ENCODE data around the gene ABCC11. TPM values are rescaled to one million over a fixed set of nuclear protein-coding genes. Genes with fewer than 3 reads are reported as not detected.
A peak's percentile ranks its signal among the peaks of the same experiment; 100 is the strongest.

The ABCC11 gene
- total and polyA plus RNA-seq, 8 donors: 0.03 to 0.73 TPM; not detected in 6

DNA sequence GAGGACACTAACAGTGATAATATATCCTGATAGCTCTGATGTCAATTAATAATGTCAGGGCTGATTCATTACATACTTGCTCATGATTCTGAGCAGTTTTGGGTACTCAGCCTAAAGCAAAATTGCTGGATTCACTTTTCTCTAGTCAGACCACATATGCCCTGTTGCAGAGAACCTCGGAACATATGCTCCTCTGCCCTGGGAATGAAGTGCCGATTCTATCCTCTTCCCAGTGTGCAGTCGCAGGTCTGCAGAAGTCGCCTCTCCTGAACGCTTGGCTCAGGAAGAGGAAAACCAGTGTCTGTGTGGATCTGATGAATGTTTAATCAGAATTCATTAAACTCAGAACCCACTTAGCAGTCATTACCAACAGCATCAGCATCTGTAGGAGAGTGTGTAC lies 126.1 kb downstream of the ABCC11 start:
- intact Hi-C loops (cut with DNase I; ENCODE audit: low total_unique reads): no loop called here
- Histone ChIP-seq H3K27me3 (no peaks in the 10 kb centered on the region), H3K4me1 (no peaks in the 10 kb centered on the region), H3K9me3 (no peaks in the 10 kb centered on the region), H3K4me3 (no peak overlapping the region), H3K27ac (no peak overlapping the region), H3K36me3 (no peaks in the 10 kb centered on the region)
- TF ChIP-seq CTCF (IDR thresholded peaks at IDR 0.05): no peak
- no peak for TF ChIP-seq EP300 (IDR thresholded peaks at IDR 0.05)
- no peak for TF ChIP-seq POLR2AphosphoS5 (IDR thresholded peaks at IDR 0.05)
- TF ChIP-seq POLR2A (IDR thresholded peaks at IDR 0.05): no peak
- no peak for DNase-seq
- WGBS, 5 donors: 89 to 96% (median 94%) methylated on average over 5 of the region's 5 CpGs

DNA sequence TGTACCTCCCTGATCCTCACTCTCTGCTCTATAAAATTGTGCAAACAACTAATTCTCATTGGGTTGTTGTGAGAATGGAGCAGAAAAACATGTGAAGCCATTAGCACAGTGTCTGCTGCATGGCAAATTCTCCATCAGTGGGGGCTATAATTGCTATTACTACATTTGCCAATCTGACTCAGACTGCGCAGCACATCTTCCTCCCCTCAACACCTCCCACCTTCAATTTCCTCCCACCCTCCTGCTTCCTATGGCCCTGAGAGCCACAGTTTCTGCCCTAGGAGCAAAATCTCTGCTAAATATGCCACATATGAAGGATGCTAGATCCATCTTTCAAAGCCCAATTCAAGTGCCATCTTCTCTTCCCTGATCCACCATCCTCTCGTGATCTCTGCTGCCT lies 128.5 kb downstream of the ABCC11 start:
- H3K9me3 ChIP-seq: no peaks in the 10 kb centered on the region
- WGBS, 5 donors: 80 to 96% (median 91%) methylated on average over 2 of the region's 2 CpGs
- DNase-seq: no peak
- H3K36me3 ChIP-seq: no peaks in the 10 kb centered on the region
- intact Hi-C loops (cut with DNase I; ENCODE audit: low total_unique reads): no loop called here
- H3K4me1 ChIP-seq: no peaks in the 10 kb centered on the region
- H3K4me3 ChIP-seq: no peak overlapping the region
- TF ChIP-seq POLR2AphosphoS5 (IDR thresholded peaks at IDR 0.05) (no peak), EP300 (IDR thresholded peaks at IDR 0.05) (no peak), POLR2A (IDR thresholded peaks at IDR 0.05) (no peak)
- peaks cover 0 to 9% (median 0%) of the 10 kb centered on the region in 3 donors for H3K27me3 ChIP-seq
- no peak overlapping the region for H3K27ac ChIP-seq

DNA sequence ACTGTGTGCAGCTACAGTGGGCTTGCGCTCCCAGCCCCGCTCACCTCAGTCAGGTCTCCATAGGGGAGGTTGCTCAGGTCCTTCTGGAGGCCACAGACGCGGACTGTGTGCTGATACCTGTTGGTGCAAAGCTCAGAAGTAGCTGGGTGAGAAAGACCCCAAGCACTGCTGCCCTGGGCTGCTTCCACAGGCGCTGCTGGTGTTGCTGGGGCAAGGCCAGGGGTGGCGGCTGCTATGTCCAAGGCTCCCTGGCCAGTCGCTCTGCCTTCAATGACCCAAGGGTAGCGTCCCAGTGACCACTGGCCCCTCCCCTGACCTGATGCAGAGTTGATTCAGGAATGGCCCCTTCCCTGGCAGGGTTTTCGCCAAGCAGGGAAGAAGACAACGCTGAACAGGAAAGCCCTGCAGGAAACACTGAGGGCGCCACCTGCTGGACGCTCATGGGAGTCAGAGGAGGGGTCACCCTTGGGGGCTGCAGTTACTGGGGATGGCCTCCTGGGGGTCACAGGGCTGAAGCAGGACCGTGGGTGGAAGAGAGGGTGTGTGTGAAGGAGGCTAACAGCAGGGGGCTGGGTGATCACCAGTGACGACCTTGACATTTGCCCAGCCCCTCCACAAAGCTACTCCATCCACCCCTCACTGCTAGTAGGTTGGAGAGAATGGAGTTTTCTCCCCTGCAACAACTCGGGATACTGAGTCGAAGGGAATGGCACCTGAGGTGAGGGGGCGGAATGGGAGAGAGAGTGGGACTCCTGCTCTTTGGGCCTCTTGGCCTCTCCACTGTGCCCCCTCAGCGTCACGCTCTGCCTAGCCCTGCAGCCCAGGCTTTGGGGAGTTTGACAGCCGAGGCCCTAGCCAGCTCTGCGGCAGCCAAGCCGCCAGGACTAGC lies 129.9 kb downstream of the ABCC11 start:
- 66 to 74% (median 71%) methylated on average over 17 to 22 of the region's 22 CpGs for WGBS, 5 donors
- Histone ChIP-seq H3K27ac (no peak overlapping the region), H3K27me3 (peaks cover 0 to 9% (median 0%) of the 10 kb centered on the region in 3 donors), H3K9me3 (no peaks in the 10 kb centered on the region), H3K4me1 (peaks cover 0 to 8% (median 3%) of the 10 kb centered on the region in 4 donors), H3K4me3 (no peak overlapping the region), H3K36me3 (no peaks in the 10 kb centered on the region)
- intact Hi-C loops (cut with DNase I; ENCODE audit: low total_unique reads): no loop called here
- no peak for TF ChIP-seq POLR2A (IDR thresholded peaks at IDR 0.05)
- no peak for TF ChIP-seq POLR2AphosphoS5 (IDR thresholded peaks at IDR 0.05)
- TF ChIP-seq CTCF (IDR thresholded peaks at IDR 0.05): peak in 2 of 7 experiments; percentile 19 to 37
- no peak for TF ChIP-seq EP300 (IDR thresholded peaks at IDR 0.05)
- peak in 1 of 2 donors; percentile 73 for DNase-seq

Other genes starting within 250 kb of the ABCC11 start
- gene ABCC12, start 91.5 kb downstream of the ABCC11 start, total RNA-seq: under 1 TPM in 1 of 5 donors, not detected in 4; 0.18 TPM
- under 1 TPM in 1 of 3 donors, not detected in 2; 0.13 TPM for gene ABCC12, start 91.5 kb downstream of the ABCC11 start, polyA plus RNA-seq
- gene LONP2, start 3.2 kb downstream of the ABCC11 start, total RNA-seq: 100 to 1,000 TPM in 1 of 5 donors, 10 to 100 TPM in 4; 24.6 to 140 (median 37.3) TPM
- 10 to 100 TPM; 13.0 to 23.0 (median 13.9) TPM for gene LONP2, start 3.2 kb downstream of the ABCC11 start, polyA plus RNA-seq
- gene SIAH1, start 137.9 kb upstream of the ABCC11 start, total RNA-seq: 10 to 100 TPM; 12.5 to 77.7 (median 33.3) TPM
- gene SIAH1, start 137.9 kb upstream of the ABCC11 start, polyA plus RNA-seq: 10 to 100 TPM; 10.9 to 19.4 (median 11.4) TPM